GM21360 (cell line): ENCODE measurements around the gene SIPA1L2.

Experiments used
- ATAC-seq: cut with Tn5 transposase; IDR thresholded peaks from one replicate; pipeline ENCODE4 v1.9.1; 2021; ENCODE audit warnings: mild to moderate bottlenecking, moderate library complexity; ENCODE audit not compliant: unreplicated experiment

SIPA1L2 gene

GRCh38 chr1:232650418-232650817 lies 20.5 kb upstream of the SIPA1L2 start:
- no peak for ATAC-seq

DNA sequence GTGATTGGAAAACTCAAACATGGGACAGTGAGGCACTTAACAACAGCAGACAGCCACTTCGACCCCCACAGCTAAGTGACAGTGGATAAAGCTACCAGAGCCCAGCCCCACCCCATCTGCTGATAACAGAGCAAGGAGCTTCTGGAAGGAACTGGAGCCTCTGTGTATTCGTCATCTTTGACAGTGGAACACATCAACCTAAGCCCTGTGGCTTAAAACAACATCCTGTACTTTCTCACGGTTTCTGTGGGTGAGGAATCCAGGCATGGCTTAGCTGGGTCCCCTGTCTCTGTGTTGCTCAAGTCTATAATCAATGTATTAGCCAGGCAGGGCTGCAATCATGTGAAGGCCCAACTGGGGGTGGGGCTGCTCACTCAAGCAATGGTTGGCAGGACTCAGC lies 18.4 kb upstream of the SIPA1L2 start:
- ATAC-seq, result no peak

DNA sequence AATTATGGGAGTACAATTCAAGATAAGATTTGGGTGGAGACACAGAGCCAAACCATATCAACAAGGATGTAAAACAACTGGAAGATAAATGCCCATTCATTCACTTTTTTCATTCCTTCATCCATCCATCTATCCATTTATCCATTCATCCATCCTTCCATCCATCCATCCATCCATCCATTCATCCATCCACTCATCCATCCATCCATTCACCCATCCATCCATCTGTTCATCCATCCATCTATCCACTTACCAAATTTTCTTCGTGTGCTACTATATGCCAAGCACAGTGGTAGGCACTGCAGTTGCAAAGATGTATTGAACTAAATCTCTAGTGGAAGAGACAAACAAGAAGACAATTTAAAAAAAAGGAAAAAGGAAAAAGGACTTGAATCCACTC lies 14.3 kb upstream of the SIPA1L2 start:
- ATAC-seq, result no peak

DNA sequence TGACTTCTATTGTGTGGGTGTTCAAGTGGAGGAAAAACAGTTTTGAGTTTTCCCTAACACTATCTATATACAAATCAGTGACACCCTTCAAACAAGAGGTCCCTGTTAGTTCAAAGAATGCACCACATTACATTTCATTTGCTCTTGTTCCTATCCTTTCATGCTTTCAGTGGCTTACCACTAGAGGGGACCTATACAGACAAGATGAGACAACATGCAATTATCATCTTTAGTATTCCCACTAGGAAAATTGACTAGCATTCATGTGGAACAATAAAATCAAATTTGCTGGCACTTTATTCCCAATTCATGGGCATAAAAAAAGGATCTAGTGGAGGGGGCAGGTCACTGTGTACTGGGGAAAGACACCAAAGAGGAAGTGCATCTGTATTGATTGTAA lies 13.3 kb upstream of the SIPA1L2 start:
- ATAC-seq, result no peak

DNA sequence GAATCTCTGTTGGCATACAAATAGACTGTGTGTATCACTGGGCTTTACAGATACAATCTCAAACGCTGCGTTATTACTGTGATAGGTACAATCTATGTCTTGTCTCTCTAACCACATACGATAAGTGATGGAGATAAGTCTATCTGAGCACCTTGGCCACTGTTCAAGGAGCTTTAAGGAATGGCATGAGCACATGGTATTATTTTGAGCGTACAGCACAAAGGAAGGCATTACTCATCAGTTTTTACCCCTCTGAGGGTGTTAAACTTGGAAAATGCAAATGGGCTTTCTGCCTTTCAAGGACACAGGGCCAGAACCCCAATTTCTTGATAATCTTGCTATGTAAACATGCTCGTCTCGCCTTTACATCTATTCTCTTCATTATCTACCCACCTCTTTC lies 11.6 kb upstream of the SIPA1L2 start:
- no peak for ATAC-seq

DNA sequence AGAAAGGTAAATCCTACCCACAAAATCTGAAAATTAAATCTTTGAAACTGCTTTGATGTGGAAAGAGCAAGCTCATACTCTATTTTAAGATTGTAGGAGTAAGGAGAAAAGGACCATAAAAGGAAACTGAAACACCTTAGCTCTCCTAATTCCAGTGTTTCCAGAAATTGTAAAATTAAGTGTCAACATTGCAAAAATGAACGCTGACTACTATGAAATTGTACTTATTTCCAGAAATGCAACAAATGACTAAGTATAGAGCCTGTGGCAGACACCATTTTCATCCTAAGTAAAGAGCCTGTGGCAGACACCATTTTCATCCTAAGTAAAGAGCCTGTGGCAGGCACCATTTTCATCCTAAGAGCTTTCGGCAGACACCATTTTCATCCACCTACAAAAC lies 6.9 kb upstream of the SIPA1L2 start:
- ATAC-seq, result no peak

GRCh38 chr1:232635778-232636356 lies 5.9 kb upstream of the SIPA1L2 start:
- ATAC-seq, result no peak

GRCh38 chr1:232635279-232635678 lies 5.3 kb upstream of the SIPA1L2 start:
- ATAC-seq, result no peak

GRCh38 chr1:232634096-232634495 lies 4.2 kb upstream of the SIPA1L2 start:
- ATAC-seq, result no peak

DNA sequence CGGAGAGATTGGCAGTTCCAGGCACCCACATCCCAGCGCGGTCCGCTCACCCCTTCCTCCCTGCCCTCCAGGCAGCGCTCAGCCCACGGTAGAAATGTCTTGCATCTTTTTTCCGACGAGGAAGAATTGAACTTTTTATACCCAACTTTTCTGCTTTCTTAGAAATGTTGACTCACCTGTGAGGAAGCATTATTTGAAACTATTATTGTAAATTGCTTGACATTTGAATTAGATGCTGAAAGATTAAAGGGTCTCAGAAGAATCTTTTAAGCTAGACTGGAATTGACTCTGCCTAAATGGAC lies 912 bp upstream of the SIPA1L2 start:
- ATAC-seq, result no peak

DNA sequence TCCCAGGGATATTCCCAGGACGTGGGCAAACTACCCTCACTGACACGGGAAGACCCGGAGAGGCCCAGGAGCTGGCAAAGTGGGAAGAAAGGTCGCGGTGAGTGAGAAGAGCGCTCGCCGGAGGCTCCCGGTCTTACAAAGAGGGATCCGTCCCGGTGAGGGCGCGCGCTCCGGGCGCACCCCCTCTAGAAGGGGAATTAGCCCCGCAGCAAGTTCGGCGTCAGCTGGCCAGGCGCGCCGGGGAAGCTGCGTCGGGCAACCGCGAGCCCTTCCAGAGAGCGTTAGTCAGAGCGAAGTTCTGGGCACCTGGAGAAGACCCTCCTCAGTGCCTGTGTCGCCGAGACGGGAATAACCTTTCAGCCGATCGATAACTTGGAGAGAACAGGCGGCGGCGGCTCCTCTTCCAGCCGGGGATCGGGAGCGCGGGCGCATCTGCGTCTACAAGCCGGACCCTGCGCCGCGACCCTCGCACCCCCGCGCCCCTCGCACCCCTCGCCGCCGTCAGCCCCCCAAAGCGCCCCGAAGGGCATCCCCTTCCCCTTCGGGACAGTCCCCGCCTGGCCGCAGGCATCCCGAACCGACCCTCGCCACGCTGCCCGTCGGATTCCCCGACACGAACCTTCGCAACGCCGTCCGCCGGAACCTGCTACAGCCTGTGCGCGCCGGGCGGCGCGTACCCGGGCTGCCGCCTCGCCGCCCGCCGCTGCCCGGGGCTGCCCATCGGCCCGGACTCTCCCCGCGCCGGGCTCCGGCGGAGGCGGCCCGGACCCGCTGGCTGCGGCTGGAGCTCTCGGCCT lies 485 bp downstream of the SIPA1L2 start:
- peak; percentile 46 for ATAC-seq

DNA sequence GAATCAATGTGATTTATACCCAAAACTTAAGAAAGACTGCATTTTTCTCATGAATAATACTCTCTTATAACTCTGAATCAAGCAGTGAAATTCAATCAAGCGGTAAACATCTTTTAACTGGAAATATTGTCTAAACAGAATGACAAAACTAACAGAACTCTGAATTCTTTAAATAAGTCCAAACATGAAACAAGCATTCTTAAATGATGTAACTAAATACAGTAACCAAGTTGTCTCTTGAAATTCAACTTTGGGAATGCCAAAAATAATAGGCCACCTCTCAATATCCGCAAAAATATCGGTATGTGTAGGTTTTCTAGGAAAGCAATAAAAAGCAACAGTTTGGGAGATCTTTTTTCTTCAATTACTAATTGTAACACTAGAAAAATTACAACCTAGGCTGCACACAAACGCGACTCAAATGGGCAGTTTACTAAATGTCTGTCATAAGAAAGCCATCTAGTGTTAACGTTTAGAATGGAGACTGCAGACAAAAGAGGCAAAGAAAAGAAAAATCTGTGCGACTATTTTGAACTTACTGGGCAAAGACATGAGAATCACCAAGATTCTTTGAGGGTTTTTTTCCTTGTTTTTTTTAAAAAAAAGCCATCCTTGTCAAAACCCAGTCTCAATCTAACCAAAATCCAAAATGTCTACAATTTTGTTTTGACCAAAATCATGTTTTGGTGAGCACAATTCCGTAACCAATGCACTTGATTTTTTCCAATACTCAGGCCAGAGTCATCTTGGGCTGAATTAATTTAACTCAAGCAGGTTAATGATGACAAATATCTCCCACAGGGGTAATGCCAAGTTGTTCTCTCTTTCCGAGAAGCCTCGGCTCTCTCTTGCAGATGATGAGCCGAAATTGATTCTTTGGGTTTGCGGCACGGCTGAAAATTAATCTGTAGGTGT lies 1.3 kb downstream of the SIPA1L2 start:
- ATAC-seq, result no peak

GRCh38 chr1:232627645-232628334 lies 2.1 kb downstream of the SIPA1L2 start:
- ATAC-seq, result no peak

DNA sequence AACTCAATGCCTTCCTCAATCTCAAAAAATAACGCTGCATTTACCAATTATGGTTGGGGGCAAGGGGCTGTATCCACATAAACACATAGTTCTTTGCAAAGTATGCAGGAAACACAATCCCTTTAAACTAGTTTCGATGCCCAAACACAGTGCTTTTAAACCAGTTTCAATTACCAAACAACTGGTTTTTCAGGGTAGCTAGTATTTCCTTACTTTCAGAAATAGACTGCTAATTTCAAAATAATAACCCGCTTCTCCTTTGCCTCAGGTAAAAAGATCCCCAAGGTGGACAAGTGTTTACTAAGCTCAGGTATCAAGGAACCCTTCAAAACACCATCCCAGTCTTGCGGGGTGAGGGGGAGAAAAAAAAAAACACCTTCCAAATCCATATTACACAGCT lies 2.8 kb downstream of the SIPA1L2 start:
- no peak for ATAC-seq

- ATAC-seq, result no peak
Measured at GRCh38 chr1:232626452-232626851, 3.5 kb downstream of the SIPA1L2 start.

GRCh38 chr1:232625319-232625868 lies 4.5 kb downstream of the SIPA1L2 start:
- no peak for ATAC-seq

DNA sequence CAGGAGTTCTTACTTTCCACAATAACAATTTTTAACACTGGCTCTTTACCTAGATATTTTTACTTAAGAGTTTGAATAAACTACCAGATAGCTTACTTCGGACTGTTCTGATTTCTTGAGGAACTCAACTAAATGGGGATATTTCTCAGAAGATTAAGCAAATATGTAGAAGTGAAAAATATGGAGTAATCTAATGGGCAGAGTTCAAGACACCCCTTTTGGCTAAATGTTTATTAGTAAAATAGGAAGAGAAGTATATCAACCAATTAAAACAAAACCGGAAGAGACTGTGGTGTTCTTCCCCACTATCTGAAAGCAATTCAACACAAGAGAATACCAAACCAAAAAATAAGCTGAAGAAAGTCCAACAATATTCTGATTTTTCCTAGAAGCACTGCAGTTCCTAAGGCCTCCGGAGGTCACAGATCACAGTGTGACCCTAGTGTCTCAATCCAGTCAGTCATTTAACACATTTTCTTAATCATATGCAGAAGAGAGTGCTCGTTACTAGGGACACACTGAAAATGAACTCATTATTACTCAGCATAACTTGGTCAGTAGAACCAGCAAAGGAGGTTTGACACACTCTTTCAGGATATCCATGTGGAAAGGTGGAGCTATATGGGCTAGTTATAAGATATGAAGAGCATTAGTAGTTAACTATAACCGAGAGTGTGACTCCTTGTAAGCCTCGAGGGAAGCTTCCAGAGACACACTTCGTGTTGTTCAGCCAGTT lies 5.2 kb downstream of the SIPA1L2 start:
- ATAC-seq, result no peak

DNA sequence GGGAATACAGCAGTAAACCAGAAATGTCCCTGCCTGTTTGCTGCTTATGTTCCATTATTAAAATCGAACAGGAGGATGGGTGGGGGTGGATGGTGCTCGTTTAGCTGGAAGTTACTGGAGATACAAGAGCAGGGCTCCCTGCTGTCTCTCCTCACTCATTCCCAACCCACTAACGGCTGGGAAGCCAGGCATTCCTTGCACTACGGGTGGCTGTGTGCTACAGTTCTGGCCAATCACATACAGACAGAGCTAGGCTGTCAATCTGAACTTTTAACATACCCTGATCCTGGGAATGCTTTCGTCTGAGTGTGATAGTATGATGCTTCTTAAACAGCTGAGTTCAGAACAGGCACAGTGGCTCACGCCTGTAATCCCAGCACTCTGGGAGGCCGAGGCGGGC lies 7.0 kb downstream of the SIPA1L2 start:
- no peak for ATAC-seq

DNA sequence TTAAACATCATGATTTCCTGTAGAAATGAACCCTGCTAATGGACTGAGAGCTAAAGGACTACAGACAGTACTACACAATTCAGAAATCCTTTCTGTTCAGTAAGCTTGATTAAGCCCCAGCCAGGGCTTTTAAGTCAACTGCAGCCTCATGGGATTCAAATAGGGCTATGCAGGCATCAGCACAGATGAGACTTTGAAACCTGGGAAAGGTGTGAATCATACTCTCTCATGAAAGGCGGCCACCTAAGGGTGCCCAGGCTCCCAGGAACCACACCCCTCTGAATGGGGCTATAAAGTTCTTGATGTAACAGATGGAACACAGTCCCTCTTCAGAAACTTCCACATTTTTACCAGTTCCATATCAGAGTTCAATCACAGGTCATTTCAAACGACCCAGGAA lies 7.6 kb downstream of the SIPA1L2 start:
- ATAC-seq, result no peak

DNA sequence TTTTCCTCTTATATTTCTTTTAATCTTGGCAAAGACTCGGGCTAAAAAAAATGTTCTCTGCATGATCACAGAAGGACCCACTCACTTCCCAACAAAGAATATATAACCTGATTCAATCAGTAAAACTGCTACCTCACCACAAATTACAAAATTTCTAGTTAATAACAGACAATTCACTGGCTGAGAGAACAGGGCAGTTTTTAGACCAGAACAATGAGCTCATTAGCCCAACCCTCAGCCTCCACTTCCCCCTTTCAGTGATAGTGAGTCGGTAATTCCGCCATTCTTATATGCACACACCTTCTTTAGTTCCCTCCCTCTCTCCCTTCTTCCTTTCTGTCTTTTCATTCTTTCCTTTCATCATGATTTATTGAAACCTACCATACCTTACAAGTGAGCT lies 8.9 kb downstream of the SIPA1L2 start:
- no peak for ATAC-seq
